A673 (cell line): ENCODE data around the gene LAMA3. TPM values are rescaled to one million over a fixed set of nuclear protein-coding genes. Genes with fewer than 3 reads are reported as not detected.

Experiments used
- BruUV-seq: library from RNA; stranded (reverse); fragments of 400-500 nt; replicated peaks from 2 replicates; lab custom pipeline; 2021; lab: Mats Ljungman, UMichigan
- CTCF ChIA-PET: fragments of 300-600 bp; sonication (Branson Sonifier 250); formaldehyde crosslinking; loops from one replicate; lab custom pipeline; 2022; ENCODE audit warnings: antibody characterized with exemption; lab: Charles Lee
- POLR2A ChIA-PET: fragments of 300-600 bp; sonication (Branson Sonifier 250); formaldehyde crosslinking; loops from one replicate; lab custom pipeline; 2022; ENCODE audit warnings: antibody characterized with exemption; ENCODE audit not compliant: low non-redundant PET; lab: Charles Lee
- DNase-seq: peaks from one replicate; pipeline ENCODE4 v3.0.0-alpha.2; 2015; ENCODE audit warnings: low spot score
- H3K27ac ChIP-seq: fragments of 200-600 bp; sonication (generic); 2 replicates; pipeline ENCODE4 v1.5.1; 2016; ENCODE audit warnings: mixed run types, low read depth, mild to moderate bottlenecking, mixed read lengths, antibody characterized with exemption, low read length; ENCODE audit not compliant: poor library complexity, severe bottlenecking
- H3K27me3 ChIP-seq: fragments of 200-600 bp; sonication (generic); replicated peaks from 2 replicates; pipeline ENCODE4 v1.6.1; 2017; ENCODE audit warnings: mixed run types, low read depth, mild to moderate bottlenecking, mixed read lengths, antibody characterized with exemption, low read length; ENCODE audit not compliant: insufficient read depth, poor library complexity
- H3K36me3 ChIP-seq: fragments of 200-600 bp; sonication (generic); 2 replicates; pipeline ENCODE4 v1.6.1; 2016; ENCODE audit warnings: mixed run types, mild to moderate bottlenecking, mixed read lengths, antibody characterized with exemption, low read length; ENCODE audit not compliant: insufficient read depth, poor library complexity, severe bottlenecking
- H3K4me1 ChIP-seq: fragments of 200-600 bp; sonication (generic); 2 replicates; pipeline ENCODE4 v1.6.1; 2017; ENCODE audit warnings: mixed run types, mild to moderate bottlenecking, mixed read lengths, antibody characterized with exemption, low read length; ENCODE audit not compliant: insufficient read depth, poor library complexity, severe bottlenecking
- H3K4me3 ChIP-seq: fragments of 200-600 bp; sonication (generic); 2 replicates; pipeline ENCODE4 v1.5.1; 2016; ENCODE audit warnings: low read depth, mixed run types, mild to moderate bottlenecking, mixed read lengths, low read length; ENCODE audit not compliant: poor library complexity, severe bottlenecking
- H3K9me3 ChIP-seq: fragments of 200-600 bp; sonication (generic); 2 replicates; pipeline ENCODE4 v1.6.1; 2016; ENCODE audit warnings: mixed run types, low read depth, mild to moderate bottlenecking, mixed read lengths, antibody characterized with exemption, low read length; ENCODE audit not compliant: poor library complexity, severe bottlenecking
- CTCF ChIP-seq: fragments of 300-800, 200-600 bp; sonication (generic); conservative IDR thresholded peaks from 2 replicates; pipeline ENCODE4 v1.5.1; 2017; ENCODE audit warnings: low read depth, mild to moderate bottlenecking, antibody characterized with exemption, low read length, moderate library complexity, mixed read lengths
- EZH2 ChIP-seq: fragments of 200-600 bp; sonication (generic); IDR thresholded peaks from 2 replicates; pipeline ENCODE4 v1.6.1; 2017; ENCODE audit warnings: borderline replicate concordance, low read depth, mild to moderate bottlenecking, mixed read lengths, antibody characterized with exemption, low read length; ENCODE audit not compliant: poor library complexity, severe bottlenecking
- intact Hi-C: fragments of 100-400 bp; cut with micrococcal nuclease; formaldehyde crosslinking; loops from one replicate; pipeline ENCODE4 v1.10.0; 2022; ENCODE audit not compliant: unreplicated experiment
- total RNA-seq: library from RNA; stranded (reverse); gene quantifications from 2 replicates; pipeline ENCODE4 v1.2.3, GENCODE V29; 2021

Gene LAMA3
- total RNA-seq, 1 experiment from 2014 or later = 2.7 TPM

DNA sequence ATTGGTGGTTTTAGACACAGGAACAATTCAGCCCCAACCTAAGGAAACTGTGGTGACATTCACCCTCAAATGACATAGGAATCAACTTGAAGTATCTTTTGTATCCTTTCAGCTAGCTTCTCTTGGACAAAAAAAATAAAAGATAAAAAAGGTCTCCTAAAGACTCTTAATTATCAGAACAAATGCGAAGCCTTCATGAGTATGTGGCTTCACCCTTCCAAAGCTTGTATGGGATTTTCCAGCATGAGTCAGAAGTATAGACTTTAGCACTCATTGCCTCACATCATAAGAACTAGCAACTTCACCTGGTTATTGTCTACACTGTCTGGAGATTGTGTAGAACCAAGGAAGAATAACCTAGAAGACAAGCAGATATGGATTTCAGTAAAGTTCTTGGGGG lies 135.4 kb downstream of the LAMA3 start:
- intact Hi-C loops = loop anchor here (5.0 kb wide), 1 partner anchor 93 kb away; no protein-coding TSS in a partner anchor
- ChIA-PET CTCF (no interaction called here), POLR2A (no interaction called here)
- no peaks in the 10 kb centered on the region for H3K4me1 ChIP-seq
- no peak overlapping the region for H3K4me3 ChIP-seq
- no peaks in the 10 kb centered on the region for H3K9me3 ChIP-seq
- no peak overlapping the region for H3K27ac ChIP-seq
- TF ChIP-seq CTCF (no peak), EZH2 (no peak)
- no peaks in the 10 kb centered on the region for H3K36me3 ChIP-seq
- no peak for DNase-seq
- H3K27me3 ChIP-seq = no peaks in the 10 kb centered on the region
- no TSS peak for BruUV-seq

GRCh38 chr18:23825496-23825895 lies 136.2 kb downstream of the LAMA3 start:
- Histone ChIP-seq H3K36me3 (no peaks in the 10 kb centered on the region), H3K4me1 (no peaks in the 10 kb centered on the region), H3K9me3 (no peaks in the 10 kb centered on the region), H3K27ac (no peak overlapping the region), H3K27me3 (no peaks in the 10 kb centered on the region), H3K4me3 (no peak overlapping the region)
- POLR2A ChIA-PET = no interaction called here
- no peak for TF ChIP-seq CTCF
- TF ChIP-seq EZH2 = no peak
- intact Hi-C loops = loop anchor here (5.0 kb wide), 1 partner anchor 92 kb away; no protein-coding TSS in a partner anchor
- CTCF ChIA-PET = no interaction called here
- no TSS peak for BruUV-seq
- DNase-seq = no peak

DNA sequence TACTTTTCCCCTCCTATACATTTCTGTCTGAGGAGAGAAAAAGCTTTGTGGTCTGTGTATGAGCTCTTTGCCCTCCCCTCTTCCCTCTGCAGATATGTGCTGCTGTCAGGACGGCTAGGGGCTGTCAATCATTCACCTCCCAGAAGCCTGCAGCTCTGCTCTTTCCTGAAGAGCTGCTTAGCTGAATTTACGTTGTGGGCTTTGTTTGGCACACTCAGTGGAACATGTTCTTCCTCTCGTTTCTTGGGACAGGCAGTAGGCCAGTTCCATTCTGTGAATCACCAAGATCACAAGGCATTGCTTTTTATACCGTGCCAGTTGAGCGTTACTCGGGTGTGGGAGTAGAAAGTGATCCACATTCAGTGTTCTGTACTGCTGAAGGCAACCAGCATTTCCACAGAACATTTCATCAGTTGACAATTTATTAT lies 136.7 kb downstream of the LAMA3 start:
- POLR2A ChIA-PET = no interaction called here
- intact Hi-C loops = loop anchor here (5.0 kb wide), 1 partner anchor 91 kb away; no protein-coding TSS in a partner anchor

More for the DNA sequence above, 136.7 kb downstream of the LAMA3 start:
- H3K4me3 ChIP-seq = no peak overlapping the region
- no TSS peak for BruUV-seq
- TF ChIP-seq EZH2 (no peak), CTCF (no peak)
- CTCF ChIA-PET = no interaction called here
- no peaks in the 10 kb centered on the region for H3K27me3 ChIP-seq
- no peak overlapping the region for H3K27ac ChIP-seq
- H3K4me1 ChIP-seq = no peaks in the 10 kb centered on the region
- H3K36me3 ChIP-seq = no peaks in the 10 kb centered on the region
- DNase-seq = no peak
- H3K9me3 ChIP-seq = no peaks in the 10 kb centered on the region
